Renal cortical epithelial cell (primary cell): ENCODE measurements around the gene GABPB1. TPM values are rescaled to one million over a fixed set of nuclear protein-coding genes. Genes with fewer than 3 reads are reported as not detected.
A peak's percentile ranks its signal among the peaks of the same experiment; 100 is the strongest.
"Not testable (repeated sequence)": the region's sequence is repeated elsewhere in the genome, so short reads cannot be mapped to it uniquely, and the experiment has no call there.

Experiments
- DNase-seq: peaks from one replicate; pipeline ENCODE4 v3.0.0-alpha.2; 2011; ENCODE audit warnings: low read depth
- total RNA-seq: library from RNA; depleted of rRNA; stranded (reverse); fragments of >200 nt; gene quantifications from 2 replicates; pipeline ENCODE4 v1.2.3, GENCODE V29; 2014

Gene GABPB1
- total RNA-seq = 36.6 and 68.2 TPM in 2 replicates

- peak; percentile 83 for DNase-seq
Observed at GRCh38 chr15:50354838-50355618, at the start of gene GABPB1. Gene GABPB1, minus strand, starts transcription at chr15:50355198. Its CDS starts 45,400 bp downstream, at chr15:50309798.

GRCh38 chr15:50391561-50391960 is 36.6 kb upstream of the GABPB1 start:
- not testable (repeated sequence) for DNase-seq

DNA sequence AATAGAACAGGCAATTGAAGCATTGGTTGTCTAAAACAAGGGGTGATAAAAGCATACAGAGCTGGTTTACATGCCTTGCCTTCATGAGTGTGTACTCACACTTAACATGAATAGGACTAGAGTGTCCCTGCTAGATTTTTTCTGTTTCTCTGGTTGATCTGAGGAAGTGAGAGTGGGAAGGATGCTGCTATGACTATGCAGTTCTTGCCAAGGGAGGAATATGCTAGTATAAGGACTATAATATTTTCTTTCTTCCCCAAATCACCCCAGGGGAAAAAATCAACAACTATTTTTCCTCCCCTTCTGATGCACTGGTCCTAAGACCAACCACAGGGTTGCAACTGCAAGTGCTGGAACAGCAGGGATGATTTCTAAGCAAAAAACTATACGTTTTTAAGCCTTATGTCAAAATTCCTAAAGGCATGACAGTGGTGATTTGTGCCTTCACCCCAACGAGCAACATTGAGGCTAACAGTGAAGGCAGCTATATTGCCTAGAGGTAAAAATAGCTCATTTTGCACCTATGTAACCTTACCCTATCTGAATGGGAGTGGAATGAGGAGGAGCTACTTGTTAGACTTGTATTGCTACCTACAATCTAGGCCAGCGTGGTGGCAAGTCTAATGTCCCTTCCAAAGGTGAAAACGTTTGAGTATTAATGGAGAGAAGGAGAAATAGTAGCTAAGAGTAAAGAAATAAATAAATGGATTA is 35.7 kb upstream of the GABPB1 start:
- DNase-seq = no peak

- not testable (repeated sequence) for DNase-seq
Observed at GRCh38 chr15:50382408-50382807, 27.4 kb upstream of the GABPB1 start.

DNA sequence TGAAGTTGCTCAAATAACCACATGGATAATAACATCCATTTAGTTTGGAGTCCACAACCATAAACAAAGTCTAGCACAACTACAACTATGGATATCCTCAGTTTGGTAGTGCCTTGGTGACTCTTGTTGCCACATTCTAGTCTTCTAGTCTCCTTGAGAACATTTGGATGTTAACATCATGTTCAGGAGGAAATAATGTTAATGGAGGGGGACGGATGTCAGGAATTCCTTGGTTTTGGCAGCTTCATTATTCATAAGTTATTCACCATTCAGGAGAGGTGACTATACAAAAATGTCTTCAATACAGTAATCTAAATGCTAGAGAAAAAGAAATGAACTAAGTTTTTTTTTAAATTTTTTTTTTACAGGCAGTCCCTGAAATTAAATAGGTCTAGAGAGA is 26.4 kb upstream of the GABPB1 start:
- DNase-seq = no peak

- DNase-seq = peak; percentile 9
Observed at GRCh38 chr15:50380089-50380488, 25.1 kb upstream of the GABPB1 start.

DNA sequence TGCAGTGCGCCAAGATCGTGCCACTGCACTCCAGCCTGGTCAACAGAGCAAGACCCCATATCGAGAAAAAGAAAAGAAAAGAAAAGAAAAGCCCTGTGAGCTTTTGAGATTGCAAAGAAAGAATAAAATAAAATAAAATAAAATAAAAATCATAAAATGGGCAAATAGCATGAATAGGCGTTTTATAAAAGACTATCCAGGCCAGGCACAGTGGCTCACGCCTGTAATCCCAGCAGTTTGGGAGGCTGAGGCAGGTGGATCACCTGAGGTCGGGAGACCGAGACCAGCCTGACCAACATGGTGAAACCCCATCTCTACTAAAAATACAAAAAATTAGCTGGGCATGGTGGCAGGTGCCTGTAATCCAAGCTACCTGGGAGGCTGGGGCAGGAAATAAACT is 24.4 kb upstream of the GABPB1 start:
- DNase-seq = not testable (repeated sequence)

DNA sequence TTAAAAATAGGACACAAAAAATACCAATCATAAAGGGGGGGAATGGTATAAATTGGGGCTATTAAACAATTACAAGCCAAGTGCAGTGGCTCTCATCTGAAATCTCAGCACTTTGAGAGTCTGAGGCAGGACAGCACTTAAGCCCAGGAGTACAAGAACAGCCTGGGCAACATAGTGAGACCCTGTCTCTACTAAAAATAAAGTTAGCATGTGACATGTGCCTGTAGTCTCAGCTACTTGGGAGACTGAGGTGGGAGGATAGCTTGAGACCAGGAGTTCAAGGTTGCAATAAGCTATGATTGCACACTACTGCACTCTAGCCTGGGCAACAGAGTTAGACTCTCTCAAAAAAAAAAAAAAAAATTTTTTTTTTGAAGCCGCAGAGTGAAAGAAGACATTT is 23.8 kb upstream of the GABPB1 start:
- DNase-seq = no peak

DNA sequence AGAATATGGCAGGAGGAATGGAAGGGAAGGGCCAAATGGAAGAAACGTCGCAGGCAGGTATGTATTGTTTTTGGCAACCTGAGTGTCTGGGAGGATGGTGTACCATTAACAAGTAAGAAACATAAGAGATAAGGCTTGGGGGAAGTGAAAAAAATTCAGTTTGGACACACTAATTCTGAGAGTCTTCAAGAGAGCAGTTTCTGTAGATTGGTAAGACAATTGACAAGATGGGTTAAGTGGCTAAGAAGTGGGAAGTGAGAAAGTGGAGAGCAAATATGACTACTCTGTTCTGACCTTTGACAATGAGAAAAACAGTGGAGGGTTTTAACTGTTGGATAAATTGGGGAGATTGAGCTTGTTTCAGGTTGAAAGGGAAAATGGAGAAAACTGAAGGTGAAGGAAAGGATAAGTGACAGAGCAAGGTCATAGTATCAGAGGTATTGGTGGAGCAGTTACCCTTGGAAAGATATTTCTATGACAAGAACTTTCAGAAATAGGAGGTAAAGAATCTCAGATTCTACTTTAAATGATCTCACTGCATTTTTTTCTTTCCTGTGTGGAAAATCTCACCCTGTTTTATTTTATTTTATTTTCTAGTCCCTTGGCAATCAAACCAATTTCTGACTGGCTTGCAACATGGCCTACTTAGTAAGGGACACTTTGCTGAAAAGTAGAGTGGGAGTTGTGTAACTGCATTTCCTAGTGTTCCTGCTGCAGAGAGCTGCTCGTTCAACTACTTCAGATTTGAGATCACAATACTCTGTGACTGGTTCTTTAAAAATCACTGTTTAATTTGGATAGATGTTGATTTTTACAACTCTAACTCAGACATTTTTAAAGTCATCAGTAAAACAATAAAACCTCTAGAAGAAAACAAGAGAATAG is 23.1 kb upstream of the GABPB1 start:
- no peak for DNase-seq

- DNase-seq = not testable (repeated sequence)
Observed at GRCh38 chr15:50369564-50369963, 14.6 kb upstream of the GABPB1 start.

- no peak for DNase-seq
Observed at GRCh38 chr15:50365971-50366370, 11.0 kb upstream of the GABPB1 start.

DNA sequence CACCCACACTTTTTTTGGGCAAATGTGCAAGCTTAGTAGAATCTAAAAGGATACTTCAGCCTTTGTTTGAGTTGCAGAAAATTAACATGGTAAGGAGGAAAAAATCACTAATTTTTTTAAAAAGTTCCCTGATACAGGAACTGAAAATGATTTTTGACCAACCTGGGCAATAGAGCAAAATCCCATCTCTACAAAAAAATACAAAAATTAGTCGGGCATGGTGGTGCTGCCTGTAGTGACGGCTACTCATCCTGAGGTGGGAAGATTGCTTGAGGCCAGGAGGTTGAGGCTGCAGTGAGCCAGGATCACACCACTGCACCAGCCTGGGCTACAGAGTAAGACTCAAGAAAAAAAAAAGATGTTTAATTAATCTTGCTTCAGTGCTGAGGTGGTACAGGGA is 10.6 kb upstream of the GABPB1 start:
- DNase-seq = no peak

GRCh38 chr15:50363612-50364011 is 8.6 kb upstream of the GABPB1 start:
- DNase-seq = no peak

DNA sequence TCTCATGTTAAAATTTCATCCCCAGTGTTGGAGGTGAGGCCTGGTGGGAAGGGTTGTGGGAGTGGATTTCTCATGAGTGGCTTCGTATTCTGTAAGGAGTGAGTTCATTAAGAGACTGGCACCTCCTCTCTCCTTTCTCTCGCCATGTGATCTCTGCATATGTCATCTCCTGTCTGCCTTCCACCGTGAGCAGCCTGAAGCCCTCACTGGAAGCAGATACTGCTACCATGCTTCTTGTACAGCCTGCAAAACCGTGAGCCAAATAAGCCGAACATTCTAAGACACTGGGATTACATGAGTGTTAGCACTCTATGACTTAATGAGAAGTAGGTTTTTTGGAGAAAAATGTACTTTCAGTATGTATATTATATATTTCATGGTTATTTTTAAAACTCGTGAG is 6.8 kb upstream of the GABPB1 start:
- no peak for DNase-seq

- DNase-seq = peak; percentile 75
Observed at GRCh38 chr15:50358845-50359244, 3.8 kb upstream of the GABPB1 start.

GRCh38 chr15:50355980-50356379 is 982 bp upstream of the GABPB1 start:
- DNase-seq = no peak

DNA sequence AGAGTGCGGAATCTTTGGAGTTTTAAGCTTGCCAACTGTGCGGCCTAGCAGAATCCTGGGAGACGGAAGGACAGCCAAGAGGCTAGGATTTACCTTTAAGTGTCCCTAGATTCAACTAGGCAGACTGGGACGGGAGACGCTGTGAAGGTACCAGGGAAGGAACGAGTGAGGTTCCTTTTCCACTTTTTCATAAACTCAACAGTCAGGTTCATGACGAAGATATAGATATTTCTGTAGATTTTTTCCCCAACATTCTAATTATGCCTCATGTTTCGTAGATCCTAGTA is 564 bp upstream of the GABPB1 start:
- DNase-seq = no peak

GRCh38 chr15:50353975-50354837 is 792 bp downstream of the GABPB1 start:
- peak; percentile 85 for DNase-seq

DNA sequence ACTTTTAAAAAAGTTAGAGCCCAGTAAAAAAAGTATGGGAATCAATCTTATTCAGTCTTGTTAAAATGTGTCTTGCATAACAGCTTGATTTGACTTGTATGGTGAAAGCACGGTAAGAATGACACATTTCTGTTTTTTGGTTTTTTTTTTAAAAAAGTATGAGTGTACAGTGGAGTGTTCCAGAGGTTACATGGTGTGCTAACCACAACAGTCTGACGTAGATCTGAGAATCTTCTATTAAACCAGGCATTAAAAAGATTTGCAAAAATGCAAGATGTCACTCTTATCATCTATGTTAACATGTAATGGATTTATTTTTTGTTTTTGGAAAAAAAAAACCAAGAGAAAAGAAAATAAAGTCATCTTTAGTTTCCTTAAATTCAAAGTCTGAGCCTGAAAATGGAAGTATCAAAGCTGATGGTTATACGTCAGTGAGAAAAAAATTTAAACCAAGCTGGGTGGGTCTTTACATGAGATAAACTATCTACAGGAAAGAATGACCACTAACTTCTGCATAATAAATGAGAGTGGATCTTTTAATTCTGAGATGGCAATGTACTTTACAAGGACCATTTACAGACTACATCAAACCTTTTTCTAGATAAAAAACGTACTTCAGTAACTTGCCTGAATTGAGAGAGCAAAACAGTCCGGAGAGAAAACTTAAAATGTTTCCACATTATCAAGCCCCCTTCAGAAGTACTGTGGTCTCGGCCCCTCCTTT is 1.6 kb downstream of the GABPB1 start:
- peak; percentile 90 for DNase-seq

- DNase-seq = no peak
Observed at GRCh38 chr15:50350621-50351020, 4.4 kb downstream of the GABPB1 start.

- no peak for DNase-seq
Observed at GRCh38 chr15:50345298-50345697, 9.7 kb downstream of the GABPB1 start.
